SK-N-SH (cell line): ENCODE results near the gene GOLM1. TPM values are rescaled to one million over a fixed set of nuclear protein-coding genes. Genes with fewer than 3 reads are reported as not detected.

Experiments
- CTCF ChIA-PET: fragments of 300-600, 350-600 bp; formaldehyde crosslinking; extraction: SDS; loops from one replicate; lab custom pipeline; 2021; lab: Yijun Ruan, JAX
- POLR2A ChIA-PET: fragments of 350-600 bp; sonication (Branson Sonifier 250); formaldehyde crosslinking; extraction: SDS; loops from one replicate; lab custom pipeline; 2020; ENCODE audit warnings: antibody characterized with exemption, inconsistent platforms; lab: Yijun Ruan, JAX
- DNase-seq: peaks from one replicate; pipeline ENCODE4 v3.0.0; 2012
- H2AFZ ChIP-seq: fragments of 200-600 bp; sonication (generic); 2 replicates; pipeline ENCODE4 v1.8.1; 2016; ENCODE audit warnings: antibody characterized with exemption, mild to moderate bottlenecking, low read depth
- H3F3A ChIP-seq: fragments of 200-600 bp; sonication (generic); replicated peaks from 2 replicates; pipeline ENCODE3; 2016; ENCODE audit warnings: antibody characterized with exemption, mild to moderate bottlenecking; ENCODE audit not compliant: insufficient read depth
- H3K27ac ChIP-seq, 2 experiments: fragments of 200-500 bp in 1 of 2; fragments of 200-600 bp in 1 of 2; sonication (Bioruptor generic) in 1 of 2; sonication (generic), shearing (Covaris generic) in 1 of 2; 2 replicates each; pipeline versions ENCODE4 v1.5.1 to v1.6.1; 2014 to 2016; ENCODE audit warnings: low read depth in 2 of 2, inconsistent platforms in 1 of 2, low read length in 1 of 2, mild to moderate bottlenecking in 1 of 2, mixed read lengths in 1 of 2
- H3K27me3 ChIP-seq: fragments of 200-600 bp; sonication (generic), shearing (Covaris generic); 2 replicates; pipeline ENCODE4 v1.6.1; 2016; ENCODE audit warnings: mixed run types; ENCODE audit not compliant: insufficient read depth
- H3K36me3 ChIP-seq, 2 experiments: fragments of 200-500 bp in 1 of 2; fragments of 200-600 bp in 1 of 2; sonication (Bioruptor generic) in 1 of 2; sonication (generic) in 1 of 2; replicated peaks in 1 of 2; 2 replicates each; pipeline versions ENCODE3 to v1.5.1; 2014 to 2016; ENCODE audit warnings: low read length in 1 of 2, mild to moderate bottlenecking in 1 of 2; ENCODE audit not compliant: insufficient read depth in 2 of 2, control insufficient read depth in 1 of 2
- H3K4me1 ChIP-seq, 2 experiments: fragments of 200-500 bp in 1 of 2; fragments of 200-600 bp in 1 of 2; sonication (Bioruptor generic) in 1 of 2; sonication (generic), shearing (Covaris generic) in 1 of 2; 2 replicates each; pipeline versions ENCODE4 v1.5.1 to v1.6.1; 2014 to 2016; ENCODE audit warnings: low read depth in 1 of 2, low read length in 1 of 2, mixed run types in 1 of 2; ENCODE audit not compliant: insufficient read depth in 2 of 2, control insufficient read depth in 1 of 2
- H3K4me2 ChIP-seq: fragments of 200-600 bp; sonication (generic), shearing (Covaris generic); 2 replicates; pipeline ENCODE4 v1.6.1; 2017; ENCODE audit warnings: mixed run types
- H3K4me3 ChIP-seq, 2 experiments: fragments of 200-500 bp in 1 of 2; fragments of 200-600 bp in 1 of 2; sonication (Bioruptor generic) in 1 of 2; sonication (generic), shearing (Covaris generic) in 1 of 2; 2 replicates each; pipeline versions ENCODE4 v1.5.1 to v1.8.1; 2014 to 2016; ENCODE audit warnings: low read depth in 2 of 2, inconsistent platforms in 1 of 2, low read length in 1 of 2, mild to moderate bottlenecking in 1 of 2, mixed read lengths in 1 of 2, moderate library complexity in 1 of 2
- H3K79me2 ChIP-seq: fragments of 200-600 bp; sonication (generic); 2 replicates; pipeline ENCODE4 v1.8.1; 2017; ENCODE audit warnings: mild to moderate bottlenecking; ENCODE audit not compliant: insufficient read depth
- H3K9ac ChIP-seq: fragments of 200-600 bp; sonication (generic); 2 replicates; pipeline ENCODE4 v1.6.1; 2017; ENCODE audit warnings: mixed run types
- H3K9me2 ChIP-seq: fragments of 200-600 bp; sonication (generic); 2 replicates; pipeline ENCODE4 v1.6.1; 2017; ENCODE audit warnings: mixed run types
- H3K9me3 ChIP-seq: fragments of 200-600 bp; sonication (generic); 2 replicates; pipeline ENCODE4 v1.6.1; 2017; ENCODE audit warnings: mixed run types, mild to moderate bottlenecking, moderate library complexity
- H4K20me1 ChIP-seq: fragments of 200-600 bp; sonication (generic); 2 replicates; pipeline ENCODE4 v1.6.1; 2017; ENCODE audit warnings: mild to moderate bottlenecking, mixed run types; ENCODE audit not compliant: insufficient read depth
- CHD2 ChIP-seq: fragments of 150-350 bp; IDR thresholded peaks from 2 replicates; pipeline ENCODE4 v1.6.1; 2018; ENCODE audit warnings: low read length; ENCODE audit not compliant: partially characterized antibody
- CTCF ChIP-seq: fragments of 200-600 bp; sonication (generic); IDR thresholded peaks from 2 replicates; pipeline ENCODE4 v1.6.1; 2017; ENCODE audit warnings: antibody characterized with exemption, mild to moderate bottlenecking, moderate library complexity
- ELF1 ChIP-seq: IDR thresholded peaks from 2 replicates; pipeline ENCODE4 v1.4.0; 2012
- EP300 ChIP-seq, 2 experiments: IDR thresholded peaks; 2 replicates each; pipeline versions ENCODE4 v1.4.0 to v1.6.1; 2012; ENCODE audit warnings: borderline replicate concordance in 1 of 2, low read depth in 1 of 2, low read length in 1 of 2
- FOSL2 ChIP-seq: IDR thresholded peaks from 2 replicates; pipeline ENCODE4 v1.4.0; 2012; ENCODE audit warnings: low read depth, mild to moderate bottlenecking, moderate library complexity, borderline replicate concordance
- FOXJ3 ChIP-seq: sonication (generic); formaldehyde crosslinking; IDR thresholded peaks from 2 replicates; pipeline ENCODE4 v1.5.1; 2020; ENCODE audit warnings: mild to moderate bottlenecking, missing genetic modification reagents
- FOXM1 ChIP-seq: IDR thresholded peaks from 2 replicates; pipeline ENCODE4 v1.4.0; 2012; ENCODE audit warnings: low read depth, mild to moderate bottlenecking
- GABPA ChIP-seq: IDR thresholded peaks from 2 replicates; pipeline ENCODE4 v1.4.0; 2012; ENCODE audit warnings: low read depth, mild to moderate bottlenecking
- GATA2 ChIP-seq: sonication (generic); formaldehyde crosslinking; IDR thresholded peaks from 2 replicates; pipeline ENCODE4 v1.5.0; 2020; ENCODE audit warnings: mild to moderate bottlenecking, missing genetic modification reagents
- MAX ChIP-seq: IDR thresholded peaks from 2 replicates; pipeline ENCODE4 v1.4.0; 2012; ENCODE audit warnings: low read depth
- MXI1 ChIP-seq: IDR thresholded peaks from 2 replicates; pipeline ENCODE4 v1.6.1; 2012; ENCODE audit warnings: mild to moderate bottlenecking, low read depth, low read length, improper control_type of control experiment
- REST ChIP-seq: IDR thresholded peaks from 2 replicates; pipeline ENCODE4 v1.6.1; 2012; ENCODE audit warnings: mild to moderate bottlenecking, low read depth, low read length, moderate library complexity
- RFX5 ChIP-seq: IDR thresholded peaks from 2 replicates; pipeline ENCODE4 v1.6.1; 2012; ENCODE audit warnings: mild to moderate bottlenecking, improper control_type of control experiment, low read length
- RXRA ChIP-seq: IDR thresholded peaks from 2 replicates; pipeline ENCODE4 v1.4.0; 2012; ENCODE audit warnings: low read depth, mild to moderate bottlenecking, borderline replicate concordance
- SIN3A ChIP-seq: IDR thresholded peaks from 2 replicates; pipeline ENCODE4 v1.6.1; 2012; ENCODE audit warnings: low read depth, mild to moderate bottlenecking, low read length, moderate library complexity, borderline replicate concordance
- SMC3 ChIP-seq: IDR thresholded peaks from 2 replicates; pipeline ENCODE4 v1.6.1; 2012; ENCODE audit warnings: low read depth, low read length, improper control_type of control experiment
- TCF12 ChIP-seq: IDR thresholded peaks from 2 replicates; pipeline ENCODE4 v1.4.0; 2012
- USF2 ChIP-seq: fragments of 150-350 bp; IDR thresholded peaks from 2 replicates; pipeline ENCODE4 v1.6.1; 2017; ENCODE audit warnings: antibody characterized with exemption, low read length, low read depth, borderline replicate concordance
- WGBS: methylation state at CpG from one replicate; pipeline ENCODE4 v1.1.6; 2017; ENCODE audit warnings: low lambda C conversion rate; 5-methylcytosine and 5-hydroxymethylcytosine counted together
- polyA plus RNA-seq, 3 experiments: library from polyadenylated mRNA; depleted of rRNA; stranded (reverse); fragments of >200 nt; gene quantifications; 2 replicates each; pipeline ENCODE4 v1.2.3, GENCODE V29; 2012

Gene GOLM1
- polyA plus RNA-seq, 1 of the 3 experiments (the other 2 are of a cell fraction): 69.8 TPM

- no peaks in the 10 kb centered on the region for H3K79me2 ChIP-seq
- ChIA-PET POLR2A (no interaction called here), CTCF (interaction anchor here (1.2 to 1.6 kb wide), 2 partner anchors 140 kb away, joined by 4 to 5 read pairs; no protein-coding TSS in a partner anchor)
- WGBS: 90% methylated on average over 11 of the region's 11 CpGs
- no peak for DNase-seq
- H4K20me1 ChIP-seq: no peaks in the 10 kb centered on the region
- no peaks in the 10 kb centered on the region for H3K9me2 ChIP-seq
- no peak overlapping the region for H2AFZ ChIP-seq
- no peaks in the 10 kb centered on the region for H3F3A ChIP-seq
- no peaks in the 10 kb centered on the region for H3K9me3 ChIP-seq
- H3K4me3 ChIP-seq: no peak overlapping the region
- peaks cover 0 to 3% of the 10 kb centered on the region in 2 experiments; a peak in 1 of 4 replicates for H3K4me1 ChIP-seq
- H3K4me2 ChIP-seq: no peak overlapping the region
- TF ChIP-seq SMC3 (no peak), EP300 (IDR thresholded peaks at IDR 0.05; ENCODE audit: borderline replicate concordance in 1 of 2, low read depth in 1 of 2, low read length in 1 of 2) (no peak), FOSL2 (no peak), ELF1 (no peak), RFX5 (no peak), MAX (no peak), GABPA (no peak), RXRA (no peak), FOXJ3 (CRISPR knock-in tag) (no peak), USF2 (no peak), TCF12 (no peak), CTCF (no peak), MXI1 (no peak), FOXM1 (no peak), CHD2 (no peak), GATA2 (CRISPR knock-in tag) (no peak), SIN3A (no peak), REST (no peak)
- H3K9ac ChIP-seq: no peak overlapping the region
- no peak overlapping the region for H3K27ac ChIP-seq
- H3K36me3 ChIP-seq: peaks cover 0 to 4% of the 10 kb centered on the region in 2 experiments
- no peaks in the 10 kb centered on the region for H3K27me3 ChIP-seq
These were observed 37.2 kb downstream of the GOLM1 start for GRCh38 chr9:86061972-86062739.
